Lower leg skin (tissue), 4 donors: ENCODE data around the gene TCEANC2. TPM values are rescaled to one million over a fixed set of nuclear protein-coding genes. Genes with fewer than 3 reads are reported as not detected.

Source experiments
- DNase-seq, 2 donors: peaks; one replicate each; pipeline ENCODE4 v3.0.0-alpha.2; 2019; ENCODE audit warnings: low spot score in 2 of 2
- H3K4me3 ChIP-seq: fragments of 200-600 bp; sonication (generic); 2 replicates; pipeline ENCODE4 v1.5.1; 2017; ENCODE audit warnings: mild to moderate bottlenecking, low read depth; ENCODE audit not compliant: poor library complexity, severe bottlenecking
- POLR2A ChIP-seq, 2 donors: fragments of 450-650 bp; IDR thresholded peaks; one replicate each; pipeline ENCODE4 v1.6.1; 2016 to 2017; ENCODE audit warnings: antibody characterized with exemption in 2 of 2, mild to moderate bottlenecking in 1 of 2, moderate library complexity in 1 of 2
- WGBS, 2 donors: methylation state at CpG; one replicate each; pipeline ENCODE4 v1.1.5; 2018; 5-methylcytosine and 5-hydroxymethylcytosine counted together
- intact Hi-C: fragments of 100-400 bp; cut with DNase I; formaldehyde crosslinking; loops from one replicate; pipeline ENCODE4 v1.15.0; 2023; ENCODE audit warnings: low total_unique reads
- total RNA-seq, 4 donors: library from RNA; depleted of rRNA; stranded (reverse); fragments of >200 nt; gene quantifications; one replicate each; pipeline ENCODE4 v1.1.0, GENCODE V29; 2016
- TF ChIP-seq, protein P1 (sequence below), 3 donors: fragments of 450-650 bp; IDR thresholded peaks; one replicate each; pipeline ENCODE4 v1.5.1; 2016; ENCODE audit warnings: antibody characterized with exemption in 3 of 3, mild to moderate bottlenecking in 3 of 3, moderate library complexity in 2 of 3

TCEANC2 gene
- total RNA-seq, 4 donors from 2014 or later: 3.1 to 4.3 (median 3.8) TPM

DNA sequence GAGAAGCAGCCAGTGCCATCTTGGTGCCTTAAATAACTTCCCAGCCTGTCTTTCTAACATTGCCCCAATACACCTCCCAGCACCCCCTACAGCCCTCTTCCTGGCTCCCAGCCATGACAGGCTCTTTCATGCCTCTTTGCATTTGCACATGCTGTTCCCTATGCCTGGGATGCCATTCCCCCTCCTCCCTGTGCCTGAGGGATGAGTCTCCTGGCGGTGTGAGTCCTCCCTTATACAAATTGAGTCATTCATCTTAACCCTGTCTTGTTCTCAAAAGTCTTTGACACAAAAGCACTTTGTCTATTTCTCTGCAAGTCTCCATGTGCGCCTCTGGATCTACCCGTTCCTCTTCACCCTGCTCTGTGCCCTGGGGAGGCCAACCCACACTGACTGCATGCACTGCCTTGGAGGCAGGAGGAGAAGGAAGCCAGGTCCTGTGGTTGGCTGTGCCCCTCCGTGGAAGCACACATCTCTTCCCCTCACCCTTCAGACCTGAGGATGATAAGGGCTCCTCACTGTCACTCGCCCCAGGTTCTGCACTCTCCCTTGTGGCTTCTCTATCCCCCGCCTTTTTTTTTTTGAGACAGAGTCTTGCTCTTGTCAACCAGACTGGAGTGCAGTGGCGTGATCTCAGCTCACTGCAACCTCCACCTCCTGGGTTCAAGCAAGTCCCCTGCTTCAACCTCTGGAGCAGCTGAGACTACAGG, 74.3 kb downstream of the TCEANC2 start:
- H3K4me3 ChIP-seq: no peak overlapping the region
- intact Hi-C loops: loop anchor here (2.0 kb wide), 1 partner anchor 39 kb away; no protein-coding TSS in a partner anchor
- no peak for DNase-seq
- WGBS, 2 donors: 75 to 84% methylated on average over 7 of the region's 7 CpGs
- TF ChIP-seq, protein P1, sequence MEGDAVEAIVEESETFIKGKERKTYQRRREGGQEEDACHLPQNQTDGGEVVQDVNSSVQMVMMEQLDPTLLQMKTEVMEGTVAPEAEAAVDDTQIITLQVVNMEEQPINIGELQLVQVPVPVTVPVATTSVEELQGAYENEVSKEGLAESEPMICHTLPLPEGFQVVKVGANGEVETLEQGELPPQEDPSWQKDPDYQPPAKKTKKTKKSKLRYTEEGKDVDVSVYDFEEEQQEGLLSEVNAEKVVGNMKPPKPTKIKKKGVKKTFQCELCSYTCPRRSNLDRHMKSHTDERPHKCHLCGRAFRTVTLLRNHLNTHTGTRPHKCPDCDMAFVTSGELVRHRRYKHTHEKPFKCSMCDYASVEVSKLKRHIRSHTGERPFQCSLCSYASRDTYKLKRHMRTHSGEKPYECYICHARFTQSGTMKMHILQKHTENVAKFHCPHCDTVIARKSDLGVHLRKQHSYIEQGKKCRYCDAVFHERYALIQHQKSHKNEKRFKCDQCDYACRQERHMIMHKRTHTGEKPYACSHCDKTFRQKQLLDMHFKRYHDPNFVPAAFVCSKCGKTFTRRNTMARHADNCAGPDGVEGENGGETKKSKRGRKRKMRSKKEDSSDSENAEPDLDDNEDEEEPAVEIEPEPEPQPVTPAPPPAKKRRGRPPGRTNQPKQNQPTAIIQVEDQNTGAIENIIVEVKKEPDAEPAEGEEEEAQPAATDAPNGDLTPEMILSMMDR (IDR thresholded peaks at IDR 0.05): no peak
- no peak for TF ChIP-seq POLR2A (IDR thresholded peaks at IDR 0.05)

DNA sequence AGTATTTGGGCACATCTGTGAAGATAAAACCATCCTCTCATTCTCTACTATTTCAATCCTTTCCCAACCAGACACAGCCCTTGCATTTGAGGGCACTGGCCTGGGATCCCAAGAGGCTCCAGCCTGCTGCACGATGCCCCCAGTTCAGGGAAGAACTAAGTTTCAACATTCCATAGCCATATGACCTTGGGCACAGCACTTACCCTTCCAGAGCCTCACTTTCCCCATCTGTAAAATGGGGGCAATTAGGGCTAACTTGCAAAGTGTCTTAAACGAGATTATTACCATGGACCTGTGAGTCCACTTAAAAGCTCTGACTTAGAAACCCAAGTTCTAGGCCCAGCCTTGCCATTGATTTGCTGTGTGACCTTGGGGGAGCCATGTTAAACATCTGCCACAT, 76.5 kb downstream of the TCEANC2 start:
- TF ChIP-seq, protein P1 (IDR thresholded peaks at IDR 0.05): no peak
- TF ChIP-seq POLR2A (IDR thresholded peaks at IDR 0.05): no peak
- intact Hi-C loops: loop anchor here (2.0 kb wide), 1 partner anchor 41 kb away; no protein-coding TSS in a partner anchor
- no peak for DNase-seq
- 66 to 80% methylated on average over 2 of the region's 2 CpGs for WGBS, 2 donors
- H3K4me3 ChIP-seq: no peak overlapping the region

DNA sequence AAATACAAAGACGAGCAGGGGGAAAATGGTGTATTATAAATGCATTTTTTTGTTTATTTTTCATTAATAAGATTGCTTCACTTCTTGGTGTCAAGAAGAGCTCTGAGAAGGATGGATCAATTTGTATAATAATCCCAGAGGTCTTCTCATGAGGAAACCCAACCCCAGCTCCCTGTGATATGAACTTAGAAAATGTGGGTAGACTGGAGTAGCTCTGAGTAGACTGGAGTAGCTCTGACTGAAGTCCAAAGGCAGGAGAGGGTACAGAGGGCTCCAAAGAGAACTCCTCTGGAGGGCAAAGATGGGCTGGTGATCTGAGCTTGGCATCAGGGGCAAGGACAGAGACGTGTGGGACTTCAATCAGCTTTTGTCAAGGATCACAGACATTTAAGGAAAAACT, 78.0 kb downstream of the TCEANC2 start:
- no peak for TF ChIP-seq POLR2A (IDR thresholded peaks at IDR 0.05)
- TF ChIP-seq, protein P1 (IDR thresholded peaks at IDR 0.05): no peak
- 80 to 88% methylated on average over 2 of the region's 2 CpGs for WGBS, 2 donors
- no peak for DNase-seq
- no peak overlapping the region for H3K4me3 ChIP-seq
- intact Hi-C loops: no loop called here

DNA sequence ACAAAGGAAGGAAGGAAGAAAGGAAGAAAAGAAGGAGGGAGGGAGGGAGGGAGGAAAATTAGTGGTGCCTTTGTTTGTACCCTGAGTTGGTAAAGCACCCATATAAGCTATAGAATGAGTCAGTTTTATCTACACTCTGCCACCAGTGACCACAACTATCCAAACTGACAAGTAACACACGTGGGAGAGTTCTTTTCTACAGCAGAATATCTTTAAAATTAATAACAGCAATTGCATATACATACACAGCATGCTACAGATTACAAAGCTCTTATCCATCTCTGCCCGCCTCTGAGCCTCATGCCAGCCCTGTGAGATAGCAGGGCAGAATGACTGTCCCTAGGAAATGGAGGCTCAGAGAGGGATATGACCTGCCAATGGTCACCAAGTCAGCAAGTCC, 79.1 kb downstream of the TCEANC2 start:
- 73 to 76% methylated on average over 2 of the region's 2 CpGs for WGBS, 2 donors
- TF ChIP-seq, protein P1 (IDR thresholded peaks at IDR 0.05): no peak
- no peak for TF ChIP-seq POLR2A (IDR thresholded peaks at IDR 0.05)
- no peak overlapping the region for H3K4me3 ChIP-seq
- intact Hi-C loops: no loop called here
- no peak for DNase-seq

DNA sequence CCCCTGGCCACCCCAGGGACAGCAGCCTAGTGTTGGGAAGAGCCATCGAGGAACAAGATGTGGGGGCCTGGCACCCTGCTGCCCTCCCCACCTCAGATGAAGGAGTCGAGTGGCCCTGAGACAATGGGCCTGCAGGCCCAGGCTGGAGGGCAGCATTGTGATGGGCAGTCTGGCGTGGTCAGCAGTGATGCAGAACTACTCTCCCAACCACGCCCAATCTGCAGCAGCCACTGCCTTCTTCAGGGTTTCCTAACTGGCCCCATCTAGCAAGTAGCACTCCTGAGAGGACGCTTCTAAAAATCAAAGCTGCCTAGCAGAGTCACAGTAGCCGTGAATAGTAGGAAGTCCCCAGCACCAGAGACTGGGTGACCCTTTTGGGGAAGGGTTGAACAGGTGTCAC, 80.9 kb downstream of the TCEANC2 start:
- WGBS, 2 donors: 91% methylated on average over 6 of the region's 6 CpGs
- intact Hi-C loops: no loop called here
- no peak overlapping the region for H3K4me3 ChIP-seq
- DNase-seq: no peak
- TF ChIP-seq POLR2A (IDR thresholded peaks at IDR 0.05): no peak

DNA sequence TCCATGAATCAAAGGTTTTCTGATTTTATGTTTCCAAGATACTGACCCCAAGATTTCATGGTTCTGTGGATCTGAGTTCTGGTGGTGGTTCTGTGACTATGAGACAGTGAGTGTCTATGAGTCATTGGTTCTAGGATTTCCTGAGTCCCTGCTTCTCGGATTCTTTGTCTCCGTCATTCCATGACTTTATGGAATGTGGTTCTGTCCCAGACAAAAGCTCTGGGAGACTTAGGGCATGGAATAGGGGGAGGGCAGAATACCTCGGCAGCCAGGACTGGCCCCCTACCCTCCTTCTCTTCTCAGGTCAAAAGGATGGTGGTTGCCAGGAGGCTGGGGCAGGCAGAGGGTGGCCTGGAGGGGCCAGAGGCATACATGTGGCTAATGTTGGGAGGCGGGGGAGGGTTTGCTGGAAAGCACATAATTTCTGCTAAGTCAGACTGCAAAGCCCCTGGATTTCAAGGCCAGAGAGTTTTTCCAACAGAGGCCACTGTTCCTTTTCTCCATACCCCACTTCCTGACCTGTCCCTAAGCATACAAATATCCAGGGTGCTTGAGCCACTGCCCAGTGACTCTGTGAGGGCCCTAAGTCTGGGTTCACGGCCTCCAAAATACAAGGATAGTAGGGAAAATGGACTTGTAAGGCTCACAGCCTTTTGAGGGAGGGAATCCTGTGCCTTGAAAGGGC, 82.2 kb downstream of the TCEANC2 start:
- TF ChIP-seq POLR2A (IDR thresholded peaks at IDR 0.05): no peak
- TF ChIP-seq, protein P1 (IDR thresholded peaks at IDR 0.05): no peak
- DNase-seq: no peak
- no peak overlapping the region for H3K4me3 ChIP-seq
- intact Hi-C loops: no loop called here
- WGBS, 2 donors: 66 to 79% methylated on average over 5 of the region's 5 CpGs
